ENCODE data around the gene THADA. TPM values are rescaled to one million over a fixed set of nuclear protein-coding genes. Genes with fewer than 3 reads are reported as not detected.

Gene THADA
- total RNA-seq, 4 donors from 2014 or later, result 26.2 to 58.3 (median 29.7) TPM

DNA sequence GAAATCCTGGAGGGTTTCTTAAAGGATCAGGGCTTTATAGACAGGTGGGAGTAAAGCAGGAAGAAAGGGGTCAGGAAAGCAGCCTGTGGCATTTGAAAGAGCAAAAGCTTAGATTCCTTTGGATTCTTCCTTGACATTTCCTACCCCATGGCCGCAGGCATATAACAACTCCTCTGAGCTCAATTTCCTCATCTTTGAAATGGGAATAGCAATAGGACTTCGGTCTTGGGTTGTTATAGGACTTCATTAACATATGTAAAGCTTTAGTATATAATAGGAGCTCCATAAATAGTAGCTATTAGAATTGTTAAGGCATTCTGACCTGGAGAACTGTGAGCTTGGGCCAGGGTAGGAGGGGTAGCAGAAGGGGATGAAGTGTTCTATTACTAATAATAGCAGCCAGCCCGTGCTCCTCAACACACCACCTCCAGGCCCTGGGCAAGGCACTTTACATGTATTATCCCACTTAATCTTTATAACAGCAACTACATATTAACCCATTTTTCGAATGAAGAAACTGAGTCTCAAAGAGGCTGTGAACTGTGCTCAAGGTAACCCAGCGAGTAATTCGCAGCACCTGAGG is 380.1 kb downstream of the THADA start:
- H3K9me3 ChIP-seq, result no peaks in the 10 kb centered on the region
- no peak for TF ChIP-seq EP300 (IDR thresholded peaks at IDR 0.05)
- no peak for TF ChIP-seq POLR2A (IDR thresholded peaks at IDR 0.05)
- 88% methylated on average over 6 of the region's 6 CpGs for WGBS
- H3K27me3 ChIP-seq, result no peaks in the 10 kb centered on the region
- H3K27ac ChIP-seq, result no peak overlapping the region
- no peaks in the 10 kb centered on the region for H3K36me3 ChIP-seq
- H3K4me1 ChIP-seq, result peaks cover 47% of the 10 kb centered on the region
- DNase-seq (ENCODE audit: low spot score in 2 of 2), result no peak
- H3K4me3 ChIP-seq, result no peak overlapping the region

GRCh38 chr2:43214253-43214652 is 381.6 kb downstream of the THADA start:
- no peaks in the 10 kb centered on the region for H3K27me3 ChIP-seq
- no peaks in the 10 kb centered on the region for H3K36me3 ChIP-seq
- DNase-seq (ENCODE audit: low spot score in 2 of 2), result no peak
- H3K4me1 ChIP-seq, result peaks cover 45% of the 10 kb centered on the region
- H3K4me3 ChIP-seq, result no peak overlapping the region
- no peak overlapping the region for H3K27ac ChIP-seq
- WGBS, result 90% methylated on average over 5 of the region's 5 CpGs
- H3K9me3 ChIP-seq, result no peaks in the 10 kb centered on the region
- TF ChIP-seq POLR2A (IDR thresholded peaks at IDR 0.05), result no peak
- no peak for TF ChIP-seq EP300 (IDR thresholded peaks at IDR 0.05)
- TF ChIP-seq, protein P1, sequence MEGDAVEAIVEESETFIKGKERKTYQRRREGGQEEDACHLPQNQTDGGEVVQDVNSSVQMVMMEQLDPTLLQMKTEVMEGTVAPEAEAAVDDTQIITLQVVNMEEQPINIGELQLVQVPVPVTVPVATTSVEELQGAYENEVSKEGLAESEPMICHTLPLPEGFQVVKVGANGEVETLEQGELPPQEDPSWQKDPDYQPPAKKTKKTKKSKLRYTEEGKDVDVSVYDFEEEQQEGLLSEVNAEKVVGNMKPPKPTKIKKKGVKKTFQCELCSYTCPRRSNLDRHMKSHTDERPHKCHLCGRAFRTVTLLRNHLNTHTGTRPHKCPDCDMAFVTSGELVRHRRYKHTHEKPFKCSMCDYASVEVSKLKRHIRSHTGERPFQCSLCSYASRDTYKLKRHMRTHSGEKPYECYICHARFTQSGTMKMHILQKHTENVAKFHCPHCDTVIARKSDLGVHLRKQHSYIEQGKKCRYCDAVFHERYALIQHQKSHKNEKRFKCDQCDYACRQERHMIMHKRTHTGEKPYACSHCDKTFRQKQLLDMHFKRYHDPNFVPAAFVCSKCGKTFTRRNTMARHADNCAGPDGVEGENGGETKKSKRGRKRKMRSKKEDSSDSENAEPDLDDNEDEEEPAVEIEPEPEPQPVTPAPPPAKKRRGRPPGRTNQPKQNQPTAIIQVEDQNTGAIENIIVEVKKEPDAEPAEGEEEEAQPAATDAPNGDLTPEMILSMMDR (IDR thresholded peaks at IDR 0.05), result no peak
- no peak for TF ChIP-seq POLR2AphosphoS5 (IDR thresholded peaks at IDR 0.05)

DNA sequence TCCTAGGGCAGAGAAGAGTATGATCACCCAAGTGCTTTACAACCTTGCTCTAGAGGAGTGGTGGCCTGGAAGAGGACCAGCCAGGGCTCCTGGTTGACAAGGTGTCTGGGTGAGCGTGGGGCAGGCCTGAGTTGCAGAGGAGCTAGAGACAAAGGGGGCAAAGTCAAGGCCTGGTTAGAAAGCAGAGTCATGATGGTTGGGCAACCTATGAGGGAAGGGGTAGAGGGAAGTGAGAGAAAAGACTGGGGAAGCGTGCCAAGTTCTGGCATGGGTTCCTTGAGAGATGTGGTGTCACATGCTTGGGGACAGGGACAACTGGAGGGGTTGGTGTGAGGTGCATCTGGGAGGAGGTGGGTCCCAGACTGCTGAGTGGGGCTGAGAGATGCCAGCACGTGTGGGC is 382.9 kb downstream of the THADA start:
- WGBS, result 77% methylated on average over 3 of the region's 3 CpGs
- H3K27ac ChIP-seq, result peak overlapping the region; percentile 76
- DNase-seq (ENCODE audit: low spot score in 2 of 2), result peak in 1 of 2 donors; percentile 82
- H3K27me3 ChIP-seq, result no peaks in the 10 kb centered on the region
- TF ChIP-seq POLR2AphosphoS5 (IDR thresholded peaks at IDR 0.05) (no peak), EP300 (IDR thresholded peaks at IDR 0.05) (no peak), POLR2A (IDR thresholded peaks at IDR 0.05) (no peak)
- TF ChIP-seq, protein P1 (IDR thresholded peaks at IDR 0.05), result no peak
- H3K9me3 ChIP-seq, result no peaks in the 10 kb centered on the region
- H3K4me3 ChIP-seq, result no peak overlapping the region
- H3K4me1 ChIP-seq, result peaks cover 32% of the 10 kb centered on the region
- H3K36me3 ChIP-seq, result no peaks in the 10 kb centered on the region

DNA sequence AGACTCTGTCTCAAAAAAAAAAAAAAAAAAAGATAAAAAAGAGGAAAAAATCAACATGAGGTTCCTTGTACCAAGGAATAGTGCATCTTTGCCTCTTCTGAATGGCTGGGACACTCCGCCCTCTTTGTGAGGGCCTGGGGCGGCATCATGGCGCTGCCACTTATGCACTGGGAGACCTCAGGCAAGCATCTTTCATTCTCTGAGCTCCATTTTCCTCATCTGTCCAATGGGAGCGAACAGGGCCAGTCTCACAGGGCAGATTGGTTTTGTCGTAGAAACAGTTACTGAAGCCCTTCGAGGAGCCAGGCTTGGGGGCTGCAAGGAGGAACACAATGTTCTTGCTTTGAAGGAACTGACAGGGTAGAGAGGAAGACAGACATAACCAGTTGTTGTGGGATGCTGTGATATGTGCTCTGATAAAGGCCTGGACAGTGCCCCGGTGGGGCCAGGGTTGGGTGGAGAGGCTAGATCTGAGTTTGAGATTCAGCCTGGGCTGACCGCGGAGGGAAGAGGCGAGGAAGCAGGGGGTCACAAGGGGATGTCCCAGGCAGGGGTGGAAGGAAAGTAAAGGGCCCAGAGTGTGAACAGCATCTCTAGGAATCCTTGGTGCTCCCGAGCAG is 383.5 kb downstream of the THADA start:
- 86% methylated on average over 11 of the region's 11 CpGs for WGBS
- Histone ChIP-seq H3K27me3 (no peaks in the 10 kb centered on the region), H3K4me1 (peaks cover 26% of the 10 kb centered on the region), H3K36me3 (no peaks in the 10 kb centered on the region), H3K9me3 (no peaks in the 10 kb centered on the region), H3K27ac (peak overlapping the region; percentile 76), H3K4me3 (no peak overlapping the region)
- peak in 1 of 2 donors; percentile 64 for DNase-seq (ENCODE audit: low spot score in 2 of 2)
- no peak for TF ChIP-seq EP300 (IDR thresholded peaks at IDR 0.05)
- TF ChIP-seq, protein P1 (IDR thresholded peaks at IDR 0.05), result no peak
- TF ChIP-seq POLR2AphosphoS5 (IDR thresholded peaks at IDR 0.05), result no peak
- no peak for TF ChIP-seq POLR2A (IDR thresholded peaks at IDR 0.05)

DNA sequence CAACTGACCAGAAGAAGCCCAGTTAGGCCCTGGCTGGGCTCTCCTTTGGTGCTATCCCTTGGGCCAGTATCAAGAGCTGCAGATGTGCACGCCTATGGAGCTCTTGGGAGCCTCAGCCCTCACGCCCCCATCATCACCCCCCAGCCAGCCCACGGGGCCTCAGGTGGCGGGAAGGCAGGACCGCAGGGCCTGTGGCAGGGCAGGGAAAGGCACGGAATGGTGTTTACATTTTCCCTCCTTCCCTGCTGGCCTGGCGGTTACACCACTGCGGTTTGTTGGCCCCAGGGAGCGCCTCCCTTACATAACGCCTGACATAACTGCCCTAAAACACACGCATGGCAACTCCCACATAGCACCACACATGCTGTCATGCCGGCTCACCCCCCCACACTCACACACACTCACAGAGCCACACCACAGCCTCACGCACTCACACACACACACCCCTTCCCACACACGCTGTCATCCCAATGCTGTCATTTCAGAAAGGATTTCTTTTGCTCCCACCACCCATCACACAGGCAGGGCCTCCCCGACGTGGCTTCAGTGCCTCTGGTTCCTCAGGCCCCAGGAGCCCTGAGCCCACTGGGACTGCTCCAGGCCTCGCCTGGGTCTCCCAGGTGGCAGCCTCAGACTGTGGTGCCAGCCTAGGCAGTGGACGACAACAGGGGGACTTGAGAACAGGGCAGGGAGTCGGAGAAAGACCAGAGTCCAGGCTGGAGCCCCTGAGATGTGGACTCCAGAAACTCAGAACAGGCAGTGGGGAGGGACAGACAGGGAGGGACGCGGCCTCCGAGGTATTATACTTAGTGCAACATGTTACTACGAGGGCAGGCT is 385.2 kb downstream of the THADA start:
- H3K4me1 ChIP-seq, result peaks cover 25% of the 10 kb centered on the region
- no peaks in the 10 kb centered on the region for H3K36me3 ChIP-seq
- H3K27me3 ChIP-seq, result no peaks in the 10 kb centered on the region
- TF ChIP-seq POLR2A (IDR thresholded peaks at IDR 0.05) (no peak), EP300 (IDR thresholded peaks at IDR 0.05) (no peak), POLR2AphosphoS5 (IDR thresholded peaks at IDR 0.05) (peak in 1 of 3 donors; percentile 47)
- TF ChIP-seq, protein P1 (IDR thresholded peaks at IDR 0.05), result no peak
- H3K9me3 ChIP-seq, result no peaks in the 10 kb centered on the region
- WGBS, result 52% methylated on average over 20 of the region's 23 CpGs
- no peak overlapping the region for H3K4me3 ChIP-seq
- peak overlapping the region; percentile 76 for H3K27ac ChIP-seq
- peak in 1 of 2 donors; percentile 84 for DNase-seq (ENCODE audit: low spot score in 2 of 2)

All from suprapubic skin (tissue), 4 donors.